22Rv1 (cell line): Measurements from ENCODE around the gene MIER3.

Experiments
- ZFX ChIP-seq: fragments of 450-650 bp; IDR thresholded peaks from 2 replicates; pipeline ENCODE4 v1.6.1; 2017; ENCODE audit warnings: antibody characterized with exemption, borderline replicate concordance
- TF ChIP-seq, protein P1 (sequence below): fragments of 450-650 bp; IDR thresholded peaks from 2 replicates; pipeline ENCODE4 v1.5.1; 2017; ENCODE audit warnings: mild to moderate bottlenecking

DNA sequence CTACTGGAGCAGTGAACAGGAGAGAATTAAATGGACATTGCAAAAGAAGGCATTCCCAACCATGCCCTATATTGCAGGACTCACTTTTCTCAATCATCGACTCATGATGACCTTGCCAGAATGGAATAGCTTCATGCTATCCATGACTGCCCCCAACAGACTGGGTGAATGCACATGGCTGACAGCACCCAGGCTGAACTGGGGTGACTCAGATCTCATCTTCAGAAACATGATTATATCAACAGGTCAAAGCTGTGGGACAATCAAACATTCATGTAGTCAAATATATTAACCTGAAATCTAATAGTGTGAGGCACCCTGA lies 34.7 kb upstream of the MIER3 start:
- TF ChIP-seq, protein P1, sequence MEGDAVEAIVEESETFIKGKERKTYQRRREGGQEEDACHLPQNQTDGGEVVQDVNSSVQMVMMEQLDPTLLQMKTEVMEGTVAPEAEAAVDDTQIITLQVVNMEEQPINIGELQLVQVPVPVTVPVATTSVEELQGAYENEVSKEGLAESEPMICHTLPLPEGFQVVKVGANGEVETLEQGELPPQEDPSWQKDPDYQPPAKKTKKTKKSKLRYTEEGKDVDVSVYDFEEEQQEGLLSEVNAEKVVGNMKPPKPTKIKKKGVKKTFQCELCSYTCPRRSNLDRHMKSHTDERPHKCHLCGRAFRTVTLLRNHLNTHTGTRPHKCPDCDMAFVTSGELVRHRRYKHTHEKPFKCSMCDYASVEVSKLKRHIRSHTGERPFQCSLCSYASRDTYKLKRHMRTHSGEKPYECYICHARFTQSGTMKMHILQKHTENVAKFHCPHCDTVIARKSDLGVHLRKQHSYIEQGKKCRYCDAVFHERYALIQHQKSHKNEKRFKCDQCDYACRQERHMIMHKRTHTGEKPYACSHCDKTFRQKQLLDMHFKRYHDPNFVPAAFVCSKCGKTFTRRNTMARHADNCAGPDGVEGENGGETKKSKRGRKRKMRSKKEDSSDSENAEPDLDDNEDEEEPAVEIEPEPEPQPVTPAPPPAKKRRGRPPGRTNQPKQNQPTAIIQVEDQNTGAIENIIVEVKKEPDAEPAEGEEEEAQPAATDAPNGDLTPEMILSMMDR = no peak
- no peak for TF ChIP-seq ZFX
